ENCODE data around the gene TBC1D32. TPM values are rescaled to one million over a fixed set of nuclear protein-coding genes. Genes with fewer than 3 reads are reported as not detected.

The TBC1D32 gene
- total RNA-seq, 1 experiment from 2014 or later: 12.0 TPM

GRCh38 chr6:121134922-121135321, 199.4 kb downstream of the TBC1D32 start:
- H3K4me1 ChIP-seq (replicated peaks; ENCODE audit: insufficient read depth): no peaks in the 10 kb centered on the region
- H3K4me2 ChIP-seq: no peak overlapping the region
- H3K4me3 ChIP-seq: no peak overlapping the region
- ChIA-PET CTCF (no interaction called here), POLR2A (ENCODE audit: unreplicated experiment) (no interaction called here)
- no TSS peak for BruUV-seq (replicated peaks)
- no peaks in the 10 kb centered on the region for H3K36me3 ChIP-seq (ENCODE audit: low read depth)
- H3K27ac ChIP-seq: no peak overlapping the region
- H3K9me2 ChIP-seq (ENCODE audit: insufficient read depth): no peaks in the 10 kb centered on the region
- H3F3A ChIP-seq (ENCODE audit: insufficient read depth, low read depth): no peaks in the 10 kb centered on the region
- H4K20me1 ChIP-seq (ENCODE audit: insufficient read depth): no peaks in the 10 kb centered on the region
- DNase-seq: no peak
- H3K27me3 ChIP-seq (ENCODE audit: insufficient read depth, low read depth): no peaks in the 10 kb centered on the region
- TF ChIP-seq CTCF (conservative IDR thresholded peaks at IDR 0.05): no peak
- no peaks in the 10 kb centered on the region for H3K79me2 ChIP-seq (ENCODE audit: low read depth)
- H3K9me3 ChIP-seq (ENCODE audit: insufficient read depth, low read depth): no peaks in the 10 kb centered on the region
- intact Hi-C loops (cut with micrococcal nuclease; ENCODE audit: unreplicated experiment): no loop called here
- H2AFZ ChIP-seq: no peak overlapping the region

DNA sequence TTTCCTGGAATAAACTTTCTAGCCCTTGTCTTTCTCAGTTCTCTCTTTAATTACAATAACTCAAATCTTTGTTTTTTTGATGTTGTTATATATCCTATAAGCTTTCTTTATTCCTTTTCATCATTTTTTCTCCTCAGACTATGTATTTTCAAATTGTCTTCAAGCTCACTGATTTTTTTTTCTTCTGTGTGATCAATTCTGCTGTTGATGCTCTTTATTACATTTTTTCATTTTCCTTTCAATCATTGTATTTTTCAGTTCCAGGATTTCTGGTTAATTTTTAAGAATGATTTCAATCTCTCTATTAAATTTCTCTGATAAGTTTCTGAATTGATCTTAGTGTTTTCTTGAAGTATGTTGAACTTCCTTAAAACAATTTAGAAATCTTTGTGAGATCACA, 209.7 kb downstream of the TBC1D32 start:
- DNase-seq: no peak

GRCh38 chr6:121112356-121112755, 221.9 kb downstream of the TBC1D32 start:
- no peaks in the 10 kb centered on the region for H3K79me2 ChIP-seq (ENCODE audit: low read depth)
- CTCF ChIA-PET: no interaction called here
- H3K36me3 ChIP-seq (ENCODE audit: low read depth): no peaks in the 10 kb centered on the region
- H2AFZ ChIP-seq: no peak overlapping the region
- H3K4me2 ChIP-seq: no peak overlapping the region
- no peaks in the 10 kb centered on the region for H3K9me3 ChIP-seq (ENCODE audit: insufficient read depth, low read depth)
- TF ChIP-seq EZH2 (IDR thresholded peaks at IDR 0.05; ENCODE audit: low read depth) (no peak), CTCF (conservative IDR thresholded peaks at IDR 0.05) (no peak)
- H3F3A ChIP-seq (ENCODE audit: insufficient read depth, low read depth): no peaks in the 10 kb centered on the region
- no TSS peak for BruUV-seq (replicated peaks)
- no peaks in the 10 kb centered on the region for H3K27me3 ChIP-seq (ENCODE audit: insufficient read depth, low read depth)
- H3K4me1 ChIP-seq (replicated peaks; ENCODE audit: insufficient read depth): no peaks in the 10 kb centered on the region
- H3K4me3 ChIP-seq: no peak overlapping the region
- DNase-seq: no peak
- no peak overlapping the region for H3K27ac ChIP-seq
- H3K9me2 ChIP-seq (ENCODE audit: insufficient read depth): no peaks in the 10 kb centered on the region
- no peaks in the 10 kb centered on the region for H4K20me1 ChIP-seq (ENCODE audit: insufficient read depth)
- POLR2A ChIA-PET (ENCODE audit: unreplicated experiment): no interaction called here
- intact Hi-C loops (cut with micrococcal nuclease; ENCODE audit: unreplicated experiment): no loop called here

More for the DNA sequence above, 209.7 kb downstream of the TBC1D32 start:
- H3K27me3 ChIP-seq (ENCODE audit: insufficient read depth, low read depth): no peaks in the 10 kb centered on the region
- H4K20me1 ChIP-seq (ENCODE audit: insufficient read depth): no peaks in the 10 kb centered on the region
- peaks cover 19% of the 10 kb centered on the region for H3K9me3 ChIP-seq (ENCODE audit: insufficient read depth, low read depth)
- no peaks in the 10 kb centered on the region; the same call in 1 of the 2 replicates for H3K36me3 ChIP-seq (ENCODE audit: low read depth)
- H3K4me1 ChIP-seq (replicated peaks; ENCODE audit: insufficient read depth): no peaks in the 10 kb centered on the region
- TF ChIP-seq CTCF (conservative IDR thresholded peaks at IDR 0.05): no peak
- TF ChIP-seq EZH2 (IDR thresholded peaks at IDR 0.05; ENCODE audit: low read depth): no peak
- CTCF ChIA-PET: no interaction called here
- H3K4me2 ChIP-seq: no peak overlapping the region
- no peaks in the 10 kb centered on the region; the same call in 1 of the 2 replicates for H3K9me2 ChIP-seq (ENCODE audit: insufficient read depth)
- no peak overlapping the region for H3K27ac ChIP-seq
- intact Hi-C loops (cut with micrococcal nuclease; ENCODE audit: unreplicated experiment): no loop called here
- POLR2A ChIA-PET (ENCODE audit: unreplicated experiment): no interaction called here
- H3F3A ChIP-seq (ENCODE audit: insufficient read depth, low read depth): no peaks in the 10 kb centered on the region; the same call in 1 of the 2 replicates
- H3K4me3 ChIP-seq: no peak overlapping the region
- H2AFZ ChIP-seq: no peak overlapping the region
- H3K79me2 ChIP-seq (ENCODE audit: low read depth): no peaks in the 10 kb centered on the region
- no TSS peak for BruUV-seq (replicated peaks)
